ENCODE measurements around the gene POLR2A. TPM values are rescaled to one million over a fixed set of nuclear protein-coding genes. Genes with fewer than 3 reads are reported as not detected.

Gene POLR2A
- total RNA-seq, 1 experiment from 2014 or later = 341 TPM

DNA sequence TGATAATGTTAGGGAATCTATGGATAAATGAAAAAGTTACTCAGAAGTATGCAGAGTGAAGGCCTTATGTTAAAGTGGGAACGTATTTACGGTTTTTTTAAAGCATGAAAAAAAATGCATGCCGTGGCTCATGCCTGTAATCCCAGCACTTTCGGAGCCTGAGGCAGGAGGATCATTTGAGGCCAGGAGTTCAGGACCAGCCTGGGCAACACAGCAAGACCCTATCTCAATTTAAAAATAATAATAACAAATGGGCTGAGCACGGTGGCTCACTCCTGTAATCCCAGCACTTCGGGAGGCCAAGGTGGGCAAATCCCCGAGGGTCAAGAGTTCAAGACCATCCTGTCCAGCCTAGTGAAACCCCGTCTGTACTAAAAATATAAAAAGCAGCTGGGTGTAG is 6.0 kb downstream of the POLR2A start:
- no peak for TF ChIP-seq EZH2 (IDR thresholded peaks at IDR 0.05; ENCODE audit: borderline replicate concordance, low read depth, low read length, poor library complexity, severe bottlenecking)
- no peak for TF ChIP-seq CTCF (conservative IDR thresholded peaks at IDR 0.05; ENCODE audit: low read depth, low read length)
- Histone ChIP-seq H3K36me3 (ENCODE audit: insufficient read depth, low read length, poor library complexity, severe bottlenecking) (peaks cover 7% of the 10 kb centered on the region), H3K9me3 (ENCODE audit: low read depth, low read length, poor library complexity, severe bottlenecking) (no peaks in the 10 kb centered on the region), H3K4me3 (ENCODE audit: low read depth, low read length, poor library complexity, severe bottlenecking) (no peak overlapping the region), H3K27ac (ENCODE audit: low read depth, low read length, poor library complexity, severe bottlenecking) (no peak overlapping the region), H3K27me3 (replicated peaks; ENCODE audit: insufficient read depth, low read depth, low read length, poor library complexity) (no peaks in the 10 kb centered on the region), H3K4me1 (ENCODE audit: insufficient read depth, low read length, poor library complexity, severe bottlenecking) (peaks cover 23% of the 10 kb centered on the region)
- DNase-seq (ENCODE audit: low spot score) = no peak
- intact Hi-C loops (cut with micrococcal nuclease; ENCODE audit: unreplicated experiment) = no loop called here
- ChIA-PET POLR2A (ENCODE audit: low non-redundant PET) (no interaction called here), CTCF (no interaction called here)
- no TSS peak for BruUV-seq (replicated peaks)

DNA sequence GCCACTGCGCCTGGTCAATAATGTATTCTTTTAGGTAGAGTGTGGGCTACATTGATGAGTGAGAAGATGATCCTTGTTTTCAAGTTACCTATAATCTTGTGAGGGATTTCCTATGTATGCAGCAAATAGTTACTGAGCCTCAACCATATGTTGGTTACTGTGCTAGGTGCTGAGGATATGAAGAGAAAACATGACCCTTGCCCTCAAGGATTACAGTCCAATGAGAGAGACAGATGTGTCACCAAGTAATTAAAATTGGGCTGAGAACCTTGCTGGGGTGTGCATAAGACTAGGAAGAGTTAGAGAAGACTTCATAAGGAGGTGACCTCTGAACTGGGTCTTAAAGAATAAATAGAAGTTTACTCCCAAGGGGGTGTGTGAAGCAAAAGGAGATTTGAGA is 7.4 kb downstream of the POLR2A start:
- ChIA-PET POLR2A (ENCODE audit: low non-redundant PET) (no interaction called here), CTCF (no interaction called here)
- H3K4me1 ChIP-seq (ENCODE audit: insufficient read depth, low read length, poor library complexity, severe bottlenecking) = peaks cover 13% of the 10 kb centered on the region
- no peak overlapping the region for H3K27ac ChIP-seq (ENCODE audit: low read depth, low read length, poor library complexity, severe bottlenecking)
- no TSS peak for BruUV-seq (replicated peaks)
- H3K27me3 ChIP-seq (replicated peaks; ENCODE audit: insufficient read depth, low read depth, low read length, poor library complexity) = no peaks in the 10 kb centered on the region
- peaks cover 21% of the 10 kb centered on the region for H3K36me3 ChIP-seq (ENCODE audit: insufficient read depth, low read length, poor library complexity, severe bottlenecking)
- TF ChIP-seq EZH2 (IDR thresholded peaks at IDR 0.05; ENCODE audit: borderline replicate concordance, low read depth, low read length, poor library complexity, severe bottlenecking) = no peak
- no peak for TF ChIP-seq CTCF (conservative IDR thresholded peaks at IDR 0.05; ENCODE audit: low read depth, low read length)
- H3K9me3 ChIP-seq (ENCODE audit: low read depth, low read length, poor library complexity, severe bottlenecking) = no peaks in the 10 kb centered on the region
- no peak overlapping the region for H3K4me3 ChIP-seq (ENCODE audit: low read depth, low read length, poor library complexity, severe bottlenecking)
- intact Hi-C loops (cut with micrococcal nuclease; ENCODE audit: unreplicated experiment) = no loop called here
- no peak for DNase-seq (ENCODE audit: low spot score)

- no TSS peak for BruUV-seq (replicated peaks)
- CTCF ChIA-PET = interaction anchor here (0.9 kb wide), 1 partner anchor 57 kb away, joined by 6 read pairs; no protein-coding TSS in a partner anchor
- intact Hi-C loops (cut with micrococcal nuclease; ENCODE audit: unreplicated experiment) = no loop called here
- Histone ChIP-seq H3K4me3 (ENCODE audit: low read depth, low read length, poor library complexity, severe bottlenecking) (no peak overlapping the region), H3K9me3 (ENCODE audit: low read depth, low read length, poor library complexity, severe bottlenecking) (no peaks in the 10 kb centered on the region), H3K27me3 (replicated peaks; ENCODE audit: insufficient read depth, low read depth, low read length, poor library complexity) (no peaks in the 10 kb centered on the region), H3K36me3 (ENCODE audit: insufficient read depth, low read length, poor library complexity, severe bottlenecking) (peaks cover 44% of the 10 kb centered on the region), H3K4me1 (ENCODE audit: insufficient read depth, low read length, poor library complexity, severe bottlenecking) (no peaks in the 10 kb centered on the region), H3K27ac (ENCODE audit: low read depth, low read length, poor library complexity, severe bottlenecking) (no peak overlapping the region)
- DNase-seq (ENCODE audit: low spot score) = no peak
- POLR2A ChIA-PET (ENCODE audit: low non-redundant PET) = no interaction called here
- TF ChIP-seq CTCF (conservative IDR thresholded peaks at IDR 0.05; ENCODE audit: low read depth, low read length) (no peak), EZH2 (IDR thresholded peaks at IDR 0.05; ENCODE audit: borderline replicate concordance, low read depth, low read length, poor library complexity, severe bottlenecking) (no peak)
These were observed 9.8 kb downstream of the POLR2A start for GRCh38 chr17:7493941-7494340.

All from A673 (cell line).